B cell (primary cell): ENCODE results near the gene ERBB2.

Experiments
- EZH2 ChIP-seq: IDR thresholded peaks from 2 replicates; pipeline ENCODE4 v1.6.1; 2012; ENCODE audit warnings: borderline replicate concordance, low read depth, mild to moderate bottlenecking, moderate library complexity, low read length; ENCODE audit not compliant: insufficient read depth, poor library complexity, severe bottlenecking
- TF ChIP-seq, protein P1 (sequence below): fragments of 200-600 bp; IDR thresholded peaks from one replicate; pipeline ENCODE4 v1.8.0; 2022; ENCODE audit warnings: antibody characterized with exemption, mild to moderate bottlenecking

DNA sequence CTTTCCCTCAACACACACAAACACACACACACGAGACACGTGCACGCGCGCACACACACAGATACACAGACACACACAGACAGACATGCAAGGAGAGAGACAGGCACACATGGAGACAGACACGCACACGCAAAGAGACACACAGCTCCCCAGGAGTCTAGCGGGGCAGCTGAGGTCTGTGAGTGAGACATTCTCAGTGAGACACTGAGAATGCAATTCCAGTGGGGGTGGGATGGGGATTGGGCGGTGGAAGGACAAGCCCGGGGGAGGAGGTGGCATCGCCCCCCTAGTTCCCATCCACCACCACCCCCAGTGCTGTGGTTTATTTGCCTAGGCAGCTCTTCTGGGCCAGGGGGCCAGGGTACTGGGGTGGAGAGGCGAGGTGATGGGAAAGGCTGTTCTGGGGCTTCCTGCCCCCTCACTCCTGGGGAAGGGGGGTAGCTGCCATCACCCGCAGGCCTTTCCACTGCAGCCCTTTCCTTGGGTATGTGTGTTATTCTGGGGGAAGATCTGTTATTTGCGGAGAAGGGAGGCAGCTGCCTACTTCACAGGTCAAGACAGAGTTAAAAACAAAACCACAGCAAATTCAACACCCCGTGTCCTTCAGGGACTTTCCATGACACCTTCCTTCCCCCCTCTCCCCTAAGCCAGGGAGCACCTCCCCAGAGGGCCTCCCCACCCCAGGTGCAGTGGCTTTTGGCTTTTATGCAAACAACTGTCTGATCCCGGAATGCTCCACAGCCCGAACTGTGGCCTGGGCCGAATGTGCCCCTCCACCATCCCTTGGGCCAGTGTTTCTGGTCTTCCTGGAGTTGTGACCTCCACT is 55.9 kb downstream of the ERBB2 start:
- TF ChIP-seq, protein P1, sequence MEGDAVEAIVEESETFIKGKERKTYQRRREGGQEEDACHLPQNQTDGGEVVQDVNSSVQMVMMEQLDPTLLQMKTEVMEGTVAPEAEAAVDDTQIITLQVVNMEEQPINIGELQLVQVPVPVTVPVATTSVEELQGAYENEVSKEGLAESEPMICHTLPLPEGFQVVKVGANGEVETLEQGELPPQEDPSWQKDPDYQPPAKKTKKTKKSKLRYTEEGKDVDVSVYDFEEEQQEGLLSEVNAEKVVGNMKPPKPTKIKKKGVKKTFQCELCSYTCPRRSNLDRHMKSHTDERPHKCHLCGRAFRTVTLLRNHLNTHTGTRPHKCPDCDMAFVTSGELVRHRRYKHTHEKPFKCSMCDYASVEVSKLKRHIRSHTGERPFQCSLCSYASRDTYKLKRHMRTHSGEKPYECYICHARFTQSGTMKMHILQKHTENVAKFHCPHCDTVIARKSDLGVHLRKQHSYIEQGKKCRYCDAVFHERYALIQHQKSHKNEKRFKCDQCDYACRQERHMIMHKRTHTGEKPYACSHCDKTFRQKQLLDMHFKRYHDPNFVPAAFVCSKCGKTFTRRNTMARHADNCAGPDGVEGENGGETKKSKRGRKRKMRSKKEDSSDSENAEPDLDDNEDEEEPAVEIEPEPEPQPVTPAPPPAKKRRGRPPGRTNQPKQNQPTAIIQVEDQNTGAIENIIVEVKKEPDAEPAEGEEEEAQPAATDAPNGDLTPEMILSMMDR, result no peak
- TF ChIP-seq EZH2, result no peak
